Measurements from ENCODE around the gene SERF2.

DNA sequence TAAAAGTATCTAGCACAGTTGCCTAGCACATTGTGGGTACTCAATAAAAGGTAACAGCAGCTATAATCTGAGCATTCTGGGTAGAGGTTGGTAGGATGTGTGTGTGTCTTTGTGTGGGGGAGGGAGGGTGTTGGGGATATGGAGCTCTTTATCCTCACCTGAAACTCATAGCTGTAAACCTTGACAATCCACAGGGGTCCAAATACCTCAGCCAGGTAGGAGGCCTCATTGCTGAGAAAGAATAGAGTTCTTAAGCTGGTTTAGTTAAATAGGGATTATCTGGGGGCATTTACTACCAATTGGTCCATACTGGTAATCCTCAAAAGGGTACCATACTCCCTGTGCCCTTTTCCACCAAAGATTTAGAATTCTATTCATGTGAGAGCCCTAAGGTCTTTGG lies 3.9 kb downstream of the SERF2 start:
- TF ChIP-seq, protein P1, sequence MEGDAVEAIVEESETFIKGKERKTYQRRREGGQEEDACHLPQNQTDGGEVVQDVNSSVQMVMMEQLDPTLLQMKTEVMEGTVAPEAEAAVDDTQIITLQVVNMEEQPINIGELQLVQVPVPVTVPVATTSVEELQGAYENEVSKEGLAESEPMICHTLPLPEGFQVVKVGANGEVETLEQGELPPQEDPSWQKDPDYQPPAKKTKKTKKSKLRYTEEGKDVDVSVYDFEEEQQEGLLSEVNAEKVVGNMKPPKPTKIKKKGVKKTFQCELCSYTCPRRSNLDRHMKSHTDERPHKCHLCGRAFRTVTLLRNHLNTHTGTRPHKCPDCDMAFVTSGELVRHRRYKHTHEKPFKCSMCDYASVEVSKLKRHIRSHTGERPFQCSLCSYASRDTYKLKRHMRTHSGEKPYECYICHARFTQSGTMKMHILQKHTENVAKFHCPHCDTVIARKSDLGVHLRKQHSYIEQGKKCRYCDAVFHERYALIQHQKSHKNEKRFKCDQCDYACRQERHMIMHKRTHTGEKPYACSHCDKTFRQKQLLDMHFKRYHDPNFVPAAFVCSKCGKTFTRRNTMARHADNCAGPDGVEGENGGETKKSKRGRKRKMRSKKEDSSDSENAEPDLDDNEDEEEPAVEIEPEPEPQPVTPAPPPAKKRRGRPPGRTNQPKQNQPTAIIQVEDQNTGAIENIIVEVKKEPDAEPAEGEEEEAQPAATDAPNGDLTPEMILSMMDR (IDR thresholded peaks at IDR 0.05; ENCODE audit: poor library complexity, severe bottlenecking): no peak
- no peak for TF ChIP-seq POLR2AphosphoS5 (IDR thresholded peaks at IDR 0.05)
- TF ChIP-seq, protein P2, sequence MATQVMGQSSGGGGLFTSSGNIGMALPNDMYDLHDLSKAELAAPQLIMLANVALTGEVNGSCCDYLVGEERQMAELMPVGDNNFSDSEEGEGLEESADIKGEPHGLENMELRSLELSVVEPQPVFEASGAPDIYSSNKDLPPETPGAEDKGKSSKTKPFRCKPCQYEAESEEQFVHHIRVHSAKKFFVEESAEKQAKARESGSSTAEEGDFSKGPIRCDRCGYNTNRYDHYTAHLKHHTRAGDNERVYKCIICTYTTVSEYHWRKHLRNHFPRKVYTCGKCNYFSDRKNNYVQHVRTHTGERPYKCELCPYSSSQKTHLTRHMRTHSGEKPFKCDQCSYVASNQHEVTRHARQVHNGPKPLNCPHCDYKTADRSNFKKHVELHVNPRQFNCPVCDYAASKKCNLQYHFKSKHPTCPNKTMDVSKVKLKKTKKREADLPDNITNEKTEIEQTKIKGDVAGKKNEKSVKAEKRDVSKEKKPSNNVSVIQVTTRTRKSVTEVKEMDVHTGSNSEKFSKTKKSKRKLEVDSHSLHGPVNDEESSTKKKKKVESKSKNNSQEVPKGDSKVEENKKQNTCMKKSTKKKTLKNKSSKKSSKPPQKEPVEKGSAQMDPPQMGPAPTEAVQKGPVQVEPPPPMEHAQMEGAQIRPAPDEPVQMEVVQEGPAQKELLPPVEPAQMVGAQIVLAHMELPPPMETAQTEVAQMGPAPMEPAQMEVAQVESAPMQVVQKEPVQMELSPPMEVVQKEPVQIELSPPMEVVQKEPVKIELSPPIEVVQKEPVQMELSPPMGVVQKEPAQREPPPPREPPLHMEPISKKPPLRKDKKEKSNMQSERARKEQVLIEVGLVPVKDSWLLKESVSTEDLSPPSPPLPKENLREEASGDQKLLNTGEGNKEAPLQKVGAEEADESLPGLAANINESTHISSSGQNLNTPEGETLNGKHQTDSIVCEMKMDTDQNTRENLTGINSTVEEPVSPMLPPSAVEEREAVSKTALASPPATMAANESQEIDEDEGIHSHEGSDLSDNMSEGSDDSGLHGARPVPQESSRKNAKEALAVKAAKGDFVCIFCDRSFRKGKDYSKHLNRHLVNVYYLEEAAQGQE (IDR thresholded peaks at IDR 0.05; ENCODE audit: borderline replicate concordance): no peak

All from neural cell (in vitro differentiated cells).